Endothelial cell (in vitro differentiated cells): ENCODE measurements around the gene NAV3. TPM values are rescaled to one million over a fixed set of nuclear protein-coding genes. Genes with fewer than 3 reads are reported as not detected.

Experiments
- DNase-seq: peaks from one replicate; pipeline ENCODE4 v3.0.0; 2021; ENCODE audit warnings: low spot score
- H3K27ac Mint-ChIP-seq: one replicate; pipeline ENCODE4 v1.8.0; 2021; ENCODE audit warnings: mixed read lengths, inconsistent platforms; ENCODE audit not compliant: unreplicated experiment
- H3K27me3 Mint-ChIP-seq: one replicate; pipeline ENCODE4 v1.8.0; 2021; ENCODE audit warnings: mild to moderate bottlenecking, moderate library complexity, mixed read lengths, inconsistent platforms; ENCODE audit not compliant: unreplicated experiment
- H3K36me3 Mint-ChIP-seq: one replicate; pipeline ENCODE4 v1.8.0; 2021; ENCODE audit warnings: mild to moderate bottlenecking, low read depth, mixed read lengths, inconsistent platforms; ENCODE audit not compliant: unreplicated experiment
- H3K4me1 Mint-ChIP-seq: one replicate; pipeline ENCODE4 v1.8.0; 2021; ENCODE audit warnings: mild to moderate bottlenecking, mixed read lengths, inconsistent platforms; ENCODE audit not compliant: unreplicated experiment
- H3K4me3 Mint-ChIP-seq: one replicate; pipeline ENCODE4 v1.8.0; 2021; ENCODE audit warnings: mild to moderate bottlenecking, mixed read lengths, inconsistent platforms; ENCODE audit not compliant: unreplicated experiment
- H3K9me3 Mint-ChIP-seq: one replicate; pipeline ENCODE4 v1.8.0; 2021; ENCODE audit warnings: mixed read lengths, inconsistent platforms; ENCODE audit not compliant: unreplicated experiment
- total RNA-seq: library from RNA; stranded (reverse); fragmentation: NEBNext Ultra II Directional; extraction: Animal tissue kit (Norgen Biotek cat#: 25700); gene quantifications from one replicate; pipeline ENCODE4 v1.2.1, GENCODE V29; 2021; ENCODE audit not compliant: unreplicated experiment
- TF ChIP-seq, protein P1 (sequence below): fragments of 200-600 bp; sonication (generic); IDR thresholded peaks from one replicate; pipeline ENCODE4 v1.5.0; 2021; ENCODE audit warnings: antibody characterized with exemption; ENCODE audit not compliant: unreplicated experiment

NAV3 gene
- total RNA-seq, 1 donor from 2014 or later = 20.3 TPM

DNA sequence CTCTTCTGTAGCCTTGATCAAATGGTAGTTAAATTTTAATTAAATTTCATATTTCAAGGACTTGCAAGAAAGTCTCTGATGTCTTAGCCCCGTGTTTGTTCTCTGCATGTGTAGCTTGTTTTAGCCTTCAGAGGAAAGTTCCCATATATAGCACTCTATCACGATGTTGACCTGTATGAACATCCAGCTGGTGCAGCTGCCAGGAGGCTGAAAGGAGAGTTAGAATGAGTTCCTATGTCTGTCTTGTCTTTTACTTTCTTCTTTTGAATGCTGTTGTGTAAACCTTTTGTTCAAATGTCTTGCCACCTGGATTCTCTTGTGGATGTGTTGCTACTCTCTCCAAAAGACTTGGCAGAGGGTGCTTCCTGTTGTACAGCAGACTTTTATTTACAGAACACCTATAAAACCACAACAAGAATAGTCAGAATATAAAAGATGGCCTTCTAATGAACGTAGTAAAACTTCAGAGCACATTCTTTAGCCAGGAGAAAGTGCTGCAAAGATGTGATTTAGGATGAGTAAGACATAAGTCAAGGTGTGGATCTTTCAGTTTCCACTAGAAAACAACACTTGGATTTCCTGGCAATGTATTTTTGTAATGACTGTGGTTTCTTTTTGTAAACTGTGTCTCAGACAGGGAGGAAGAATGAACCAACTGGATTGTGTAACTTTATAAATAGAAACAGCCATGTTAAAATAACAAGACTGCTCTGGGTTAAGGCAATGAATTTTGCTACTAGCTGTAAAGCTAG, 17.2 kb downstream of the NAV3 start:
- no peaks in the 10 kb centered on the region for H3K36me3 Mint-ChIP-seq
- no peak overlapping the region for H3K4me3 Mint-ChIP-seq
- TF ChIP-seq, protein P1, sequence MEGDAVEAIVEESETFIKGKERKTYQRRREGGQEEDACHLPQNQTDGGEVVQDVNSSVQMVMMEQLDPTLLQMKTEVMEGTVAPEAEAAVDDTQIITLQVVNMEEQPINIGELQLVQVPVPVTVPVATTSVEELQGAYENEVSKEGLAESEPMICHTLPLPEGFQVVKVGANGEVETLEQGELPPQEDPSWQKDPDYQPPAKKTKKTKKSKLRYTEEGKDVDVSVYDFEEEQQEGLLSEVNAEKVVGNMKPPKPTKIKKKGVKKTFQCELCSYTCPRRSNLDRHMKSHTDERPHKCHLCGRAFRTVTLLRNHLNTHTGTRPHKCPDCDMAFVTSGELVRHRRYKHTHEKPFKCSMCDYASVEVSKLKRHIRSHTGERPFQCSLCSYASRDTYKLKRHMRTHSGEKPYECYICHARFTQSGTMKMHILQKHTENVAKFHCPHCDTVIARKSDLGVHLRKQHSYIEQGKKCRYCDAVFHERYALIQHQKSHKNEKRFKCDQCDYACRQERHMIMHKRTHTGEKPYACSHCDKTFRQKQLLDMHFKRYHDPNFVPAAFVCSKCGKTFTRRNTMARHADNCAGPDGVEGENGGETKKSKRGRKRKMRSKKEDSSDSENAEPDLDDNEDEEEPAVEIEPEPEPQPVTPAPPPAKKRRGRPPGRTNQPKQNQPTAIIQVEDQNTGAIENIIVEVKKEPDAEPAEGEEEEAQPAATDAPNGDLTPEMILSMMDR = no peak
- DNase-seq = no peak
- peaks cover 27% of the 10 kb centered on the region for H3K4me1 Mint-ChIP-seq
- H3K27ac Mint-ChIP-seq = peak overlapping the region; percentile 25
- peaks cover 1% of the 10 kb centered on the region for H3K27me3 Mint-ChIP-seq
- no peaks in the 10 kb centered on the region for H3K9me3 Mint-ChIP-seq

DNA sequence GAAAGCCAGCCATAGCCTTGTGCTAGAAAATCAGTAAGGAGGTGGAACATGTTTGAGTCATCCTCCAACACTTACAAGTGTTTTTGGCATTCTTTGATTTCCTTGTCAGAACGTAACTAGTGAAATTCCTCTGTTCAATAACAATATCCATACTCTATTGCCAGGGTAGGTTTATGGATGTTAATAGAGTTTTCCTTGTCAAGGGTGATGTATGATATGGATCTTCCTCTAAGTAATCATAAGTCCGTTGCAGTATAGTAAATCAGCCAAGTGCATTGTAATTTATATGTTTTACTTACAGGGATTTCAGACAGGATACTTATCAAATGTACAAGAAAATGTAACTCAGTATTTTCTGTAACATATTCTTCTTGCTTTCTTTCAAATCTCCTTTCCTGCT, 19.4 kb downstream of the NAV3 start:
- H3K27ac Mint-ChIP-seq = no peak overlapping the region
- H3K27me3 Mint-ChIP-seq = peaks cover 1% of the 10 kb centered on the region
- no peaks in the 10 kb centered on the region for H3K36me3 Mint-ChIP-seq
- peaks cover 23% of the 10 kb centered on the region for H3K4me1 Mint-ChIP-seq
- TF ChIP-seq, protein P1 = no peak
- H3K4me3 Mint-ChIP-seq = no peak overlapping the region
- no peaks in the 10 kb centered on the region for H3K9me3 Mint-ChIP-seq
- DNase-seq = no peak

DNA sequence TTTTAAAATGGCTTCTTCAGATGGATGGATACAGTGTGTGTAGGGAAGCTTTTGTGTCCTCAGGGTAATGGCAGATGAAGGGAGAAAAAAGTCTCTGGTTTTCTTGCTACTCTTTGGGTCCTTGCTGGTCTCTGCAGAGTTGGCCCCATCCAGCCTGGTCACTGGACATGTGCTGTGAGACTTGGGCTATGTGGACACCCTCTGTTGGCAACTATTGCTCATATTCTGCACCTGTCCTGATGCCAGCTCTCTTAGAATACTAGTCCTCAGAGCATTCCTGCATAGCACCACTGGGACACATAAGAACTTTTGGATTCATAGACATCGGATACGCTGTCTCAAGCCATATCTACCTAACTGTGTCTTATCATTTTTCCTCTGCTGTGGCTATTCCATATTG, 20.0 kb downstream of the NAV3 start:
- H3K4me1 Mint-ChIP-seq = peaks cover 23% of the 10 kb centered on the region

DNA sequence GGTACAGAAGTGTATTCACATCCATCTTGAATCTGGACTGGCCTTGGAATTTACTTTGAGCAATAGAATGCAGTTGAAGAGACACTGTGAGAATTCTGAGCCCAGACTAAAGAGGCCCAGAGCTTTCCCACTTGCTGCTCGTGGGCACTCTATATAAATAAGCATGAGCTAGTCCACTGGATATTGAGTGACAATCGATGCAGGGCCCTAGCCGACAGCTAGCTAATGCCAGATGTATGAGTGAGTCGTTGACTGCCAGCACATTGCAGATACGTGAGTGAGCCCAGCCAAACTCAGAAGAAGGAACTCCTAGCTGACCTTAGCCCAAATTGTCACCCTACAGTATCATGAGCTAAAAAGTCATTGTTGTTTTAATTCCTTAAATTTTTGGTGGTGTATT, 24.9 kb downstream of the NAV3 start:
- Mint-ChIP-seq H3K27me3 (no peaks in the 10 kb centered on the region), H3K36me3 (no peaks in the 10 kb centered on the region), H3K27ac (no peak overlapping the region), H3K9me3 (no peaks in the 10 kb centered on the region), H3K4me1 (peaks cover 5% of the 10 kb centered on the region), H3K4me3 (no peak overlapping the region)
- TF ChIP-seq, protein P1 = no peak
- no peak for DNase-seq

More for the DNA sequence above, 20.0 kb downstream of the NAV3 start:
- Mint-ChIP-seq H3K27me3 (peaks cover 1% of the 10 kb centered on the region), H3K36me3 (no peaks in the 10 kb centered on the region), H3K27ac (no peak overlapping the region), H3K9me3 (no peaks in the 10 kb centered on the region), H3K4me3 (no peak overlapping the region)
- TF ChIP-seq, protein P1 = no peak
- no peak for DNase-seq

DNA sequence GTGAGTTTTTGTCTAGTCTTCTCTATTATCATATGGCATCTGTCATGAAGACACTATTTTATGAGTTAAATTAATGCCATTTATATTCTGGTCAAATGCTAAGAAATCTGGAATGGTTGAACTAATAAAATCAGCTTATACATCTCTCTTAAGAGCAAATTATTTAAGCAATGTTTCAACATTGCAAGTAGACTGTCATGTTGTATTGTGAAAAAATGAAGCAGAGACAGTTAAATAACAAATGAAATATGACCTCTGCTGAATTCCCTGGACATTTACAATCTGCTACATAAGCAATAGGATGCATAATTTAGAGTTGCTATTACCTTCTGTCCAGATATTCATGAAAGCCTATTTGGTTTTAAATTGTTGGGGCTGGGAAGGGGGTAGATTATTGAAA, 30.6 kb downstream of the NAV3 start:
- Mint-ChIP-seq H3K27me3 (no peaks in the 10 kb centered on the region), H3K4me3 (no peak overlapping the region), H3K9me3 (no peaks in the 10 kb centered on the region), H3K4me1 (peaks cover 5% of the 10 kb centered on the region), H3K27ac (no peak overlapping the region), H3K36me3 (no peaks in the 10 kb centered on the region)
- DNase-seq = no peak
- TF ChIP-seq, protein P1 = no peak
